ENCODE data around the gene DPCD. TPM values are rescaled to one million over a fixed set of nuclear protein-coding genes. Genes with fewer than 3 reads are reported as not detected.

DPCD gene
- total RNA-seq, 1 donor from 2014 or later: 2.4 TPM

GRCh38 chr10:101653536-101653935 lies 65.4 kb downstream of the DPCD start:
- intact Hi-C loops (cut with micrococcal nuclease): no loop called here

- intact Hi-C loops (cut with micrococcal nuclease): no loop called here
Measured at GRCh38 chr10:101655570-101655969, 67.4 kb downstream of the DPCD start.

- intact Hi-C loops (cut with micrococcal nuclease): no loop called here
Measured at GRCh38 chr10:101656890-101657289, 68.8 kb downstream of the DPCD start.

GRCh38 chr10:101658975-101659374 lies 70.9 kb downstream of the DPCD start:
- intact Hi-C loops (cut with micrococcal nuclease): no loop called here

Other genes starting within 250 kb of the DPCD start
- gene BTRC, start 234.2 kb upstream of the DPCD start, total RNA-seq: 14.8 and 23.6 TPM in 2 replicates
- 33.6 and 35.4 TPM in 2 replicates for gene POLL, start 64 bp upstream of the DPCD start, total RNA-seq
- gene FBXW4, start 106.8 kb downstream of the DPCD start, total RNA-seq: 44.0 and 44.2 TPM in 2 replicates
- not detected in 2 replicates for gene FGF8, start 187.8 kb downstream of the DPCD start, total RNA-seq
- 33.3 and 35.2 TPM in 2 replicates for gene NPM3, start 195.1 kb downstream of the DPCD start, total RNA-seq
- gene OGA, start 230.1 kb downstream of the DPCD start, total RNA-seq: 151 TPM in 2 replicates

Measured in T-helper 1 cell treated with Interleukin-12 subunit alpha and Interleukin-12 subunit beta and Interleukin-4 antibody, amounts not matched to agents 30 ng/mL and 1 ng/mL, for 36 hours (primary cell).